GM19467 (cell line): Measurements from ENCODE around the gene CARD10.

ENCODE experiments used
- ATAC-seq: cut with Tn5 transposase; IDR thresholded peaks from one replicate; pipeline ENCODE4 v1.9.1; 2021; ENCODE audit warnings: mild to moderate bottlenecking, moderate library complexity; ENCODE audit not compliant: unreplicated experiment

The CARD10 gene

DNA sequence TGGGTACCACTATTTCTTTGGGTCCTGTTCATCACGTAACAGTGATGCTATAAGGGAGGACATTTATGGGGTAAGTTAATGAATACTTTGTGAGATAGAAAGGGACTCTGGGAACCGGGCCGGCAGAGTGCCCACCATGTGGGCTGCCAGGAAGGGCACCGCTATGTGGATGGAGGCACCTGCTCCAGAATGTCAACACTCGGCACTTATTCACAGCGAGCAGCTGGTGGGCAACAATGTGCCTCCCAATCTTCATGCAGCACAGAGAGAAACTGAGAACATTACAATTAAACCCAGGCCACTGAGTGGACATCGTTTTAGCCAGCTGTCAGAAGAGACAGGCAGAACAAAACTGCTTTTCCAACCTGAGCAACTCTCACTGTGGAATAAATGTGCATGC, 76.1 kb downstream of the CARD10 start:
- ATAC-seq: no peak

DNA sequence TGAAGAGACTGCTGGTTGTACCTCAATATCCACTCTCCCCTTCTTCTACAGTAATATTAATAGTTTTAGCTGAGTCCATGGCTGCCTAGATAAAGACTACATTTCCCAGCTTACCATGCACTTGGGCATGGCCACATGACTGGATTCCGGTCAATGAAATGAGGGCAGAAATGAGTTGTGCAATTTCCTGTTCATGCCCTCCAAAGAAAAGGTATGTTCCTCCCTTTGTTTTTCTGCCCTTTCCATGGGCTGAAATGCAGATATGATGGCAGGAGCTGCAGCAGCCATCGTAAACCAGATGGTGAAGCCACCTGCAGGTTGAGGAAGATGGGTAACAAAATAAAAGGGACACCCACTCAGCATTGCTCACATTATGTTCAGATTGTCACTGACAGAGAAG, 76.7 kb downstream of the CARD10 start:
- ATAC-seq: no peak

DNA sequence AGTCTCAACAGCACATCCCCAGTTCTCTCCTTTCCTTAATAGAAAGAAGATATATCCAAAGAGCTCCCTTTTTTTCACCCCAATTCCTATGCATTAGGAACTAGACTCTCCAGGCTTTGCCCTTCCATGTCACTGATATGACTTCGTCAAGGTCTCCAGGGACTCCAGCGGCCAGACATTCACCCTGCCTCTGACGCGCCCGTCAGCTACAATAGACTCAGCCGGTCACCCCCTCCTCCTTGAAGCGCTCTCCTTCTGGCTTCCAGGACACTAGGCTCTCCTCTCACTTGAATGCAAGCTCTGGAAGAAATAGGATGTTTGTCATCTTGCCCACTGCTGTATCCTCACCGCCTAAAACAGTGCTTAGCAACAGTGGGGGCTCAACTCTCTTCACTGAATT, 77.1 kb downstream of the CARD10 start:
- no peak for ATAC-seq

DNA sequence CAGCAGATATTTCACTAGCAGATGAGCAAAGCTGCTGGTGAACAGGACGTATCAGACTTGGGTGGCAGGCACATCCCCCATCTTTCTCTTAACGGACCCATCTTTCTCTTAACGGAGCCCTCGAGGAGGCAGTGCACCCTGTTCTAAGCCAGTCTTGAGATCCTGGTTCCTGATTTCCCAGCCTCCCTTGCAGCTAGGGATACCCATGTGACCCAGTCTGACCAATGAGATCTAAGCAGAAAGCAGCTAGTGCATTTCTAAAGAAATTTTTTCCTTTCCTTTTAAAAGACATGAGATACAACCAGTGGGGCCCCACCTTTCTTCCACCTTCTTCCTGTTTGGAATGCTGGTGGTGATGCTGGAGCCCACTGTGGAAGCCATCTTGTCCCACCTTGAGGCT, 78.3 kb downstream of the CARD10 start:
- ATAC-seq: no peak
